HepG2 (cell line): ENCODE data around the gene ITIH2. TPM values are rescaled to one million over a fixed set of nuclear protein-coding genes. Genes with fewer than 3 reads are reported as not detected.

ENCODE experiments used
- BORCS8-MEF2B ChIP-seq: sonication (generic); formaldehyde crosslinking; IDR thresholded peaks from 2 replicates; pipeline ENCODE4 v1.8.0; 2022; ENCODE audit warnings: mild to moderate bottlenecking, missing genetic modification reagents
- CC2D1A ChIP-seq: sonication (generic); formaldehyde crosslinking; IDR thresholded peaks from 2 replicates; pipeline ENCODE4 v1.8.1; 2023; ENCODE audit warnings: mild to moderate bottlenecking, missing genetic modification reagents
- FOXJ3 ChIP-seq: sonication (generic); formaldehyde crosslinking; IDR thresholded peaks from 2 replicates; pipeline ENCODE4 v1.4.0; 2020; ENCODE audit warnings: missing genetic modification reagents, mild to moderate bottlenecking, borderline replicate concordance
- MAFK ChIP-seq, 2 experiments: IDR thresholded peaks in 1 of 2; conservative IDR thresholded peaks in 1 of 2; 2 replicates each; pipeline ENCODE4 v1.6.1; 2011; ENCODE audit warnings: improper control_type of control experiment in 2 of 2, low read length in 2 of 2
- NR2F1 ChIP-seq, 2 experiments: fragments of 450-650 bp in 1 of 2; formaldehyde crosslinking in 1 of 2; IDR thresholded peaks; 2 replicates each; pipeline versions ENCODE4 v1.5.0 to v1.6.1; 2016 to 2020; ENCODE audit warnings: mild to moderate bottlenecking in 1 of 2, missing compliant biosample characterization in 1 of 2, missing genetic modification reagents in 1 of 2, moderate library complexity in 1 of 2
- PAX8 ChIP-seq: sonication (generic); formaldehyde crosslinking; IDR thresholded peaks from 2 replicates; pipeline ENCODE4 v1.8.0; 2022; ENCODE audit warnings: mild to moderate bottlenecking, missing genetic modification reagents, borderline replicate concordance
- TMF1 ChIP-seq: sonication (generic); formaldehyde crosslinking; IDR thresholded peaks from 2 replicates; pipeline ENCODE4 v1.8.1; 2022; ENCODE audit warnings: low read depth, missing genetic modification reagents
- ZNF253 ChIP-seq: sonication (generic); formaldehyde crosslinking; IDR thresholded peaks from 2 replicates; pipeline ENCODE4 v1.8.0; 2022; ENCODE audit warnings: mild to moderate bottlenecking, missing genetic modification reagents, borderline replicate concordance
- ZNF343 ChIP-seq: sonication (generic); formaldehyde crosslinking; IDR thresholded peaks from 2 replicates; pipeline ENCODE4 v1.4.0; 2020; ENCODE audit warnings: mild to moderate bottlenecking, missing genetic modification reagents
- ZNF550 ChIP-seq: sonication (generic); formaldehyde crosslinking; IDR thresholded peaks from 2 replicates; pipeline ENCODE4 v1.4.0; 2020; ENCODE audit warnings: mild to moderate bottlenecking, missing genetic modification reagents, borderline replicate concordance
- polyA plus RNA-seq, 8 experiments: library from polyadenylated mRNA; depleted of rRNA in 3 of 8; stranded (reverse) in 7 of 8; unstranded in 1 of 8; fragments of >200 nt; fragmentation: Illumina TruSeq in 4 of 8; extraction: Trizol in 4 of 8; gene quantifications; 2 replicates each; pipeline versions ENCODE4 v1.2.1 to v1.2.3, GENCODE V29; 2011 to 2016; ENCODE audit warnings: low read depth in 4 of 8, missing spikeins in 1 of 8, mixed read lengths in 1 of 8; ENCODE audit not compliant: insufficient read depth in 1 of 8
- total RNA-seq, 5 experiments: library from RNA; depleted of rRNA; stranded (reverse); fragments of >200 nt; fragmentation: Illumina TruSeq; extraction: Trizol; gene quantifications; 2 replicates each; pipeline ENCODE4 v1.2.3, GENCODE V29; 2016; ENCODE audit warnings: low read depth in 1 of 5
- TF ChIP-seq, protein P1 (sequence below), 2 experiments: fragments of 450-650 bp in 1 of 2; sonication (generic) in 1 of 2; formaldehyde crosslinking; IDR thresholded peaks; 2 replicates each; pipeline versions ENCODE4 v1.5.0 to v1.8.0; 2020 to 2022; ENCODE audit warnings: mild to moderate bottlenecking in 1 of 2, missing genetic modification reagents in 1 of 2
- TF ChIP-seq, protein P2 (sequence below): sonication (generic); formaldehyde crosslinking; IDR thresholded peaks from 2 replicates; pipeline ENCODE4 v1.5.1; 2020; ENCODE audit warnings: missing genetic modification reagents, mild to moderate bottlenecking, borderline replicate concordance
- TF ChIP-seq, protein P3 (sequence below): sonication (generic); formaldehyde crosslinking; IDR thresholded peaks from 2 replicates; pipeline ENCODE4 v1.9.0; 2021; ENCODE audit warnings: missing genetic modification reagents, borderline replicate concordance
- TF ChIP-seq, protein P4 (sequence below): sonication (generic); formaldehyde crosslinking; IDR thresholded peaks from 2 replicates; pipeline ENCODE4 v1.9.0; 2021; ENCODE audit warnings: mild to moderate bottlenecking, missing genetic modification reagents
- TF ChIP-seq, protein P5 (sequence below): sonication (generic); formaldehyde crosslinking; IDR thresholded peaks from 2 replicates; pipeline ENCODE4 v1.4.0; 2020; ENCODE audit warnings: missing genetic modification reagents

The ITIH2 gene
- total and polyA plus RNA-seq, 2 of the 13 experiments (the other 11 are each of a cell fraction or from before 2014, with no cell fraction given): 1,197 to 1,427 TPM

DNA sequence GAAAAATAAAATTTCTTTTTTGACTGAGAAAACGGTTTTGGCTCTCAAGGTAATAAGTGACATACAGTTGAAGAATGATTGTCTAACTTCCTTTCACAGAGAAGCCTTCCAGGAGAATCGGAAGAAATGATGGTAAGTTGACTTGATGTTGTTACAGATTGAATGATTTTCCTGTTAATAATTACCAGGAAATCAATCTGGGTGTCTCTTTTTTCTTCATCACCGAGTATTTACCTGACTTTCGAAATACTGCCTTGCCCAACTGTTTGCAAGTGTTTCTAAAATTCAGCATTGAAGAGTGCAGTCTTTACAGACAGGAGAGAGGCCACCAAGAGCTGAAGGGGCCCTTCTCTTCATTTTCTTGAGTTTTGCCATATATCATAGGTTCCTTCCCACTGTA, 4.0 kb downstream of the ITIH2 start (continued):
- TF ChIP-seq, protein P1, sequence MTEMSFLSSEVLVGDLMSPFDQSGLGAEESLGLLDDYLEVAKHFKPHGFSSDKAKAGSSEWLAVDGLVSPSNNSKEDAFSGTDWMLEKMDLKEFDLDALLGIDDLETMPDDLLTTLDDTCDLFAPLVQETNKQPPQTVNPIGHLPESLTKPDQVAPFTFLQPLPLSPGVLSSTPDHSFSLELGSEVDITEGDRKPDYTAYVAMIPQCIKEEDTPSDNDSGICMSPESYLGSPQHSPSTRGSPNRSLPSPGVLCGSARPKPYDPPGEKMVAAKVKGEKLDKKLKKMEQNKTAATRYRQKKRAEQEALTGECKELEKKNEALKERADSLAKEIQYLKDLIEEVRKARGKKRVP (CRISPR knock-in tag; IDR thresholded peaks at IDR 0.05): peak in 1 of 2 experiments; percentile 79; a peak in 2 of 4 replicates
- TF ChIP-seq ZNF253 (CRISPR knock-in tag) (no peak), FOXJ3 (CRISPR knock-in tag) (peak; percentile 98), PAX8 (CRISPR knock-in tag) (no peak), CC2D1A (CRISPR knock-in tag) (0 out of 2 replicates have a peak, but pooled peaks have one; percentile 34), ZNF343 (CRISPR knock-in tag) (no peak), TMF1 (no peak), MAFK (conservative IDR thresholded peaks at IDR 0.05 in 1 of 2, IDR thresholded peaks at IDR 0.05 in 1 of 2; ENCODE audit: low read length in 2 of 2) (no peak), NR2F1 (CRISPR knock-in tag; IDR thresholded peaks at IDR 0.05) (peak; percentile 57; a peak in 2 of 4 replicates), ZNF550 (CRISPR knock-in tag) (no peak), BORCS8-MEF2B (no peak)
- TF ChIP-seq, protein P2, sequence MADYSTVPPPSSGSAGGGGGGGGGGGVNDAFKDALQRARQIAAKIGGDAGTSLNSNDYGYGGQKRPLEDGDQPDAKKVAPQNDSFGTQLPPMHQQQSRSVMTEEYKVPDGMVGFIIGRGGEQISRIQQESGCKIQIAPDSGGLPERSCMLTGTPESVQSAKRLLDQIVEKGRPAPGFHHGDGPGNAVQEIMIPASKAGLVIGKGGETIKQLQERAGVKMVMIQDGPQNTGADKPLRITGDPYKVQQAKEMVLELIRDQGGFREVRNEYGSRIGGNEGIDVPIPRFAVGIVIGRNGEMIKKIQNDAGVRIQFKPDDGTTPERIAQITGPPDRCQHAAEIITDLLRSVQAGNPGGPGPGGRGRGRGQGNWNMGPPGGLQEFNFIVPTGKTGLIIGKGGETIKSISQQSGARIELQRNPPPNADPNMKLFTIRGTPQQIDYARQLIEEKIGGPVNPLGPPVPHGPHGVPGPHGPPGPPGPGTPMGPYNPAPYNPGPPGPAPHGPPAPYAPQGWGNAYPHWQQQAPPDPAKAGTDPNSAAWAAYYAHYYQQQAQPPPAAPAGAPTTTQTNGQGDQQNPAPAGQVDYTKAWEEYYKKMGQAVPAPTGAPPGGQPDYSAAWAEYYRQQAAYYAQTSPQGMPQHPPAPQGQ (CRISPR knock-in tag): no peak
- TF ChIP-seq, protein P3, sequence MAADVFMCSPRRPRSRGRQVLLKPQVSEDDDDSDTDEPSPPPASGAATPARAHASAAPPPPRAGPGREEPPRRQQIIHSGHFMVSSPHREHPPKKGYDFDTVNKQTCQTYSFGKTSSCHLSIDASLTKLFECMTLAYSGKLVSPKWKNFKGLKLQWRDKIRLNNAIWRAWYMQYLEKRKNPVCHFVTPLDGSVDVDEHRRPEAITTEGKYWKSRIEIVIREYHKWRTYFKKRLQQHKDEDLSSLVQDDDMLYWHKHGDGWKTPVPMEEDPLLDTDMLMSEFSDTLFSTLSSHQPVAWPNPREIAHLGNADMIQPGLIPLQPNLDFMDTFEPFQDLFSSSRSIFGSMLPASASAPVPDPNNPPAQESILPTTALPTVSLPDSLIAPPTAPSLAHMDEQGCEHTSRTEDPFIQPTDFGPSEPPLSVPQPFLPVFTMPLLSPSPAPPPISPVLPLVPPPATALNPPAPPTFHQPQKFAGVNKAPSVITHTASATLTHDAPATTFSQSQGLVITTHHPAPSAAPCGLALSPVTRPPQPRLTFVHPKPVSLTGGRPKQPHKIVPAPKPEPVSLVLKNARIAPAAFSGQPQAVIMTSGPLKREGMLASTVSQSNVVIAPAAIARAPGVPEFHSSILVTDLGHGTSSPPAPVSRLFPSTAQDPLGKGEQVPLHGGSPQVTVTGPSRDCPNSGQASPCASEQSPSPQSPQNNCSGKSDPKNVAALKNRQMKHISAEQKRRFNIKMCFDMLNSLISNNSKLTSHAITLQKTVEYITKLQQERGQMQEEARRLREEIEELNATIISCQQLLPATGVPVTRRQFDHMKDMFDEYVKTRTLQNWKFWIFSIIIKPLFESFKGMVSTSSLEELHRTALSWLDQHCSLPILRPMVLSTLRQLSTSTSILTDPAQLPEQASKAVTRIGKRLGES (CRISPR knock-in tag): 0 out of 2 replicates have a peak, but pooled peaks have one; percentile 54
- TF ChIP-seq, protein P4, sequence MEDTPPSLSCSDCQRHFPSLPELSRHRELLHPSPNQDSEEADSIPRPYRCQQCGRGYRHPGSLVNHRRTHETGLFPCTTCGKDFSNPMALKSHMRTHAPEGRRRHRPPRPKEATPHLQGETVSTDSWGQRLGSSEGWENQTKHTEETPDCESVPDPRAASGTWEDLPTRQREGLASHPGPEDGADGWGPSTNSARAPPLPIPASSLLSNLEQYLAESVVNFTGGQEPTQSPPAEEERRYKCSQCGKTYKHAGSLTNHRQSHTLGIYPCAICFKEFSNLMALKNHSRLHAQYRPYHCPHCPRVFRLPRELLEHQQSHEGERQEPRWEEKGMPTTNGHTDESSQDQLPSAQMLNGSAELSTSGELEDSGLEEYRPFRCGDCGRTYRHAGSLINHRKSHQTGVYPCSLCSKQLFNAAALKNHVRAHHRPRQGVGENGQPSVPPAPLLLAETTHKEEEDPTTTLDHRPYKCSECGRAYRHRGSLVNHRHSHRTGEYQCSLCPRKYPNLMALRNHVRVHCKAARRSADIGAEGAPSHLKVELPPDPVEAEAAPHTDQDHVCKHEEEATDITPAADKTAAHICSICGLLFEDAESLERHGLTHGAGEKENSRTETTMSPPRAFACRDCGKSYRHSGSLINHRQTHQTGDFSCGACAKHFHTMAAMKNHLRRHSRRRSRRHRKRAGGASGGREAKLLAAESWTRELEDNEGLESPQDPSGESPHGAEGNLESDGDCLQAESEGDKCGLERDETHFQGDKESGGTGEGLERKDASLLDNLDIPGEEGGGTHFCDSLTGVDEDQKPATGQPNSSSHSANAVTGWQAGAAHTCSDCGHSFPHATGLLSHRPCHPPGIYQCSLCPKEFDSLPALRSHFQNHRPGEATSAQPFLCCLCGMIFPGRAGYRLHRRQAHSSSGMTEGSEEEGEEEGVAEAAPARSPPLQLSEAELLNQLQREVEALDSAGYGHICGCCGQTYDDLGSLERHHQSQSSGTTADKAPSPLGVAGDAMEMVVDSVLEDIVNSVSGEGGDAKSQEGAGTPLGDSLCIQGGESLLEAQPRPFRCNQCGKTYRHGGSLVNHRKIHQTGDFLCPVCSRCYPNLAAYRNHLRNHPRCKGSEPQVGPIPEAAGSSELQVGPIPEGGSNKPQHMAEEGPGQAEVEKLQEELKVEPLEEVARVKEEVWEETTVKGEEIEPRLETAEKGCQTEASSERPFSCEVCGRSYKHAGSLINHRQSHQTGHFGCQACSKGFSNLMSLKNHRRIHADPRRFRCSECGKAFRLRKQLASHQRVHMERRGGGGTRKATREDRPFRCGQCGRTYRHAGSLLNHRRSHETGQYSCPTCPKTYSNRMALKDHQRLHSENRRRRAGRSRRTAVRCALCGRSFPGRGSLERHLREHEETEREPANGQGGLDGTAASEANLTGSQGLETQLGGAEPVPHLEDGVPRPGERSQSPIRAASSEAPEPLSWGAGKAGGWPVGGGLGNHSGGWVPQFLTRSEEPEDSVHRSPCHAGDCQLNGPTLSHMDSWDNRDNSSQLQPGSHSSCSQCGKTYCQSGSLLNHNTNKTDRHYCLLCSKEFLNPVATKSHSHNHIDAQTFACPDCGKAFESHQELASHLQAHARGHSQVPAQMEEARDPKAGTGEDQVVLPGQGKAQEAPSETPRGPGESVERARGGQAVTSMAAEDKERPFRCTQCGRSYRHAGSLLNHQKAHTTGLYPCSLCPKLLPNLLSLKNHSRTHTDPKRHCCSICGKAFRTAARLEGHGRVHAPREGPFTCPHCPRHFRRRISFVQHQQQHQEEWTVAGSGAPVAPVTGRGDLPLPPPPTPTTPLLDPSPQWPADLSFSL (CRISPR knock-in tag): no peak
- TF ChIP-seq, protein P5, sequence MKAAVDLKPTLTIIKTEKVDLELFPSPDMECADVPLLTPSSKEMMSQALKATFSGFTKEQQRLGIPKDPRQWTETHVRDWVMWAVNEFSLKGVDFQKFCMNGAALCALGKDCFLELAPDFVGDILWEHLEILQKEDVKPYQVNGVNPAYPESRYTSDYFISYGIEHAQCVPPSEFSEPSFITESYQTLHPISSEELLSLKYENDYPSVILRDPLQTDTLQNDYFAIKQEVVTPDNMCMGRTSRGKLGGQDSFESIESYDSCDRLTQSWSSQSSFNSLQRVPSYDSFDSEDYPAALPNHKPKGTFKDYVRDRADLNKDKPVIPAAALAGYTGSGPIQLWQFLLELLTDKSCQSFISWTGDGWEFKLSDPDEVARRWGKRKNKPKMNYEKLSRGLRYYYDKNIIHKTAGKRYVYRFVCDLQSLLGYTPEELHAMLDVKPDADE (CRISPR knock-in tag): no peak
